ENCODE measurements around the gene POU3F3. TPM values are rescaled to one million over a fixed set of nuclear protein-coding genes. Genes with fewer than 3 reads are reported as not detected.

The POU3F3 gene
- total RNA-seq, 1 experiment from 2014 or later = not detected

GRCh38 chr2:104848526-104848925 is 5.4 kb upstream of the POU3F3 start:
- ChIA-PET CTCF (interaction anchor here (1.1 to 2.0 kb wide), 2 partner anchors 7 to 1872 kb away, joined by 3 to 13 read pairs; no protein-coding TSS in a partner anchor), POLR2A (no interaction called here), RAD21 (ENCODE audit: low non-redundant PET in 1 of 2, low total read pairs in 2 of 2, uncharacterized antibody in 2 of 2, unreplicated experiment in 2 of 2) (no interaction called here)
- TF ChIP-seq ZBTB33 (IDR thresholded peaks at IDR 0.05; ENCODE audit: extremely low read depth, insufficient replicate concordance, low read length) (no peak), ZFX (IDR thresholded peaks at IDR 0.05) (no peak), RAD21 (IDR thresholded peaks at IDR 0.05; ENCODE audit: low read depth) (no peak), POLR2A (IDR thresholded peaks at IDR 0.05; ENCODE audit: borderline replicate concordance, extremely low read depth, insufficient read depth, insufficient read length) (no peak), FOSL1 (IDR thresholded peaks at IDR 0.05; ENCODE audit: low read depth) (no peak), CEBPB (IDR thresholded peaks at IDR 0.05; ENCODE audit: low read depth) (no peak), JUND (IDR thresholded peaks at IDR 0.05) (no peak)
- TF ChIP-seq, protein P1, sequence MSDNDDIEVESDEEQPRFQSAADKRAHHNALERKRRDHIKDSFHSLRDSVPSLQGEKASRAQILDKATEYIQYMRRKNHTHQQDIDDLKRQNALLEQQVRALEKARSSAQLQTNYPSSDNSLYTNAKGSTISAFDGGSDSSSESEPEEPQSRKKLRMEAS (IDR thresholded peaks at IDR 0.05) = no peak
- H3K4me3 ChIP-seq (replicated peaks in 1 of 2; ENCODE audit: low read depth in 1 of 2, low read length in 2 of 2) = no peak overlapping the region
- H4K20me1 ChIP-seq (ENCODE audit: insufficient read depth) = no peaks in the 10 kb centered on the region
- no peak overlapping the region for H3K27ac ChIP-seq (ENCODE audit: low read depth, low read length)
- no peaks in the 10 kb centered on the region for H3K36me3 ChIP-seq (ENCODE audit: control insufficient read depth in 1 of 2, insufficient read depth in 2 of 2, low read length in 2 of 2)
- peaks cover 6% of the 10 kb centered on the region; the same call in 1 of the 2 replicates for H3K27me3 ChIP-seq (ENCODE audit: insufficient read depth, low read length)
- DNase-seq (ENCODE audit: low read depth, low spot score) (no peak), ATAC-seq (no peak)
- no peak overlapping the region for H3K4me2 ChIP-seq (ENCODE audit: low read length)
- no peak overlapping the region for H3K9ac ChIP-seq (ENCODE audit: low read length)
- no TSS peak for BruUV-seq (replicated peaks)
- intact Hi-C loops (cut with micrococcal nuclease) = loop anchor here (2.0 to 5.0 kb wide), 2 partner anchors 1688 to 1871 kb away; no protein-coding TSS in a partner anchor
- no peaks in the 10 kb centered on the region for H3K9me3 ChIP-seq (ENCODE audit: control insufficient read depth in 1 of 2, insufficient read depth in 1 of 2, low read depth in 1 of 2, low read length in 2 of 2)
- H3K9me2 ChIP-seq (ENCODE audit: insufficient read depth) = no peaks in the 10 kb centered on the region
- no peaks in the 10 kb centered on the region for H3K4me1 ChIP-seq (ENCODE audit: control insufficient read depth in 1 of 2, insufficient read depth in 2 of 2, low read length in 2 of 2)
- H2AFZ ChIP-seq (ENCODE audit: low read depth, low read length, poor library complexity, severe bottlenecking) = no peak overlapping the region
- no peaks in the 10 kb centered on the region for H3K79me2 ChIP-seq (ENCODE audit: insufficient read depth, low read length)

DNA sequence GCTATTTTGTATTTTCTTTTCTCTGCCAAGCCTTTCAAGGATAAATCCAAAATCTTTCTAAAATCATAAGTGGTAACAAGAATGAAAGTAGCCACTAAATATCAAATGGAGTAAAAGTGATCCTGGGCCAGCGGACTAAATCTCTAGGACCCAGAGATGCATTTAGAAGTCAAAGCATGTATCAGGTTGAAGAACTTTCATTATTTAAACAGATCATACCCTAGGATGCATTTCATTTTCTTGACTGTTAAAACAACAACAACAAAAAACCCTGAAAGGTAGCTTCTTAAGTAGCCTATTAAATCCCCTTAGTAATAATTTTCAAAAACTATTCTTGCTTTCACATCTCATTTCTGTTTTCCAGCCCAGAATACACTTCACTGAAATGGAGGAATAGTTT is 4.8 kb upstream of the POU3F3 start:
- POLR2A ChIA-PET = no interaction called here
- no peaks in the 10 kb centered on the region for H3K4me1 ChIP-seq (ENCODE audit: control insufficient read depth in 1 of 2, insufficient read depth in 2 of 2, low read length in 2 of 2)
- TF ChIP-seq POLR2AphosphoS5 (IDR thresholded peaks at IDR 0.05; ENCODE audit: low read depth, low read length) = no peak
- no peak for TF ChIP-seq FOSL1 (IDR thresholded peaks at IDR 0.05; ENCODE audit: low read depth)
- TF ChIP-seq ATF3 (IDR thresholded peaks at IDR 0.05) = no peak
- TF ChIP-seq, protein P1 (IDR thresholded peaks at IDR 0.05) = no peak
- TF ChIP-seq ZNF274 (IDR thresholded peaks at IDR 0.05; ENCODE audit: low read depth, low read length) = no peak
- no peak overlapping the region for H3K4me2 ChIP-seq (ENCODE audit: low read length)
- no peak overlapping the region for H2AFZ ChIP-seq (ENCODE audit: low read depth, low read length, poor library complexity, severe bottlenecking)
- no peak overlapping the region for H3K4me3 ChIP-seq (replicated peaks in 1 of 2; ENCODE audit: low read depth in 1 of 2, low read length in 2 of 2)
- no peak overlapping the region for H3K9ac ChIP-seq (ENCODE audit: low read length)
- intact Hi-C loops (cut with micrococcal nuclease) = loop anchor here (2.0 to 5.0 kb wide), 2 partner anchors 1688 to 1872 kb away; no protein-coding TSS in a partner anchor
- CTCF ChIA-PET = interaction anchor here (0.6 to 2.0 kb wide), 16 partner anchors 8 to 1873 kb away, joined by 3 to 18 read pairs (median 6); no protein-coding TSS in a partner anchor
- H3K9me2 ChIP-seq (ENCODE audit: insufficient read depth) = no peaks in the 10 kb centered on the region
- H3K9me3 ChIP-seq (ENCODE audit: control insufficient read depth in 1 of 2, insufficient read depth in 1 of 2, low read depth in 1 of 2, low read length in 2 of 2) = no peaks in the 10 kb centered on the region
- RAD21 ChIA-PET (ENCODE audit: low non-redundant PET in 1 of 2, low total read pairs in 2 of 2, uncharacterized antibody in 2 of 2, unreplicated experiment in 2 of 2) = no interaction called here
- H3K79me2 ChIP-seq (ENCODE audit: insufficient read depth, low read length) = no peaks in the 10 kb centered on the region
- H3K27ac ChIP-seq (ENCODE audit: low read depth, low read length) = no peak overlapping the region
- ATAC-seq (no peak), DNase-seq (ENCODE audit: low read depth, low spot score) (no peak)
- no peaks in the 10 kb centered on the region for H3K36me3 ChIP-seq (ENCODE audit: control insufficient read depth in 1 of 2, insufficient read depth in 2 of 2, low read length in 2 of 2)
- H4K20me1 ChIP-seq (ENCODE audit: insufficient read depth) = no peaks in the 10 kb centered on the region
- no TSS peak for BruUV-seq (replicated peaks)
- H3K27me3 ChIP-seq (ENCODE audit: insufficient read depth, low read length) = peaks cover 6% of the 10 kb centered on the region; the same call in 1 of the 2 replicates

Measured in HCT116 (cell line).